ENCODE measurements around the gene PPP1R16B.

Gene PPP1R16B

GRCh38 chr20:38874460-38875174 is 69.1 kb downstream of the PPP1R16B start:
- no peak for DNase-seq (ENCODE audit: low read depth in 1 of 2, low spot score in 1 of 2)

GRCh38 chr20:38875175-38875993 is 69.9 kb downstream of the PPP1R16B start:
- DNase-seq (ENCODE audit: low read depth in 1 of 2, low spot score in 1 of 2) = peak; percentile 29 to 49

- no peak for DNase-seq (ENCODE audit: low read depth in 1 of 2, low spot score in 1 of 2)
Observed at GRCh38 chr20:38877483-38877882, 72.0 kb downstream of the PPP1R16B start.

GRCh38 chr20:38878866-38879265 is 73.4 kb downstream of the PPP1R16B start:
- no peak for DNase-seq (ENCODE audit: low read depth in 1 of 2, low spot score in 1 of 2)

GRCh38 chr20:38880952-38881735 is 75.6 kb downstream of the PPP1R16B start:
- DNase-seq (ENCODE audit: low read depth in 1 of 2, low spot score in 1 of 2) = no peak

- no peak for DNase-seq (ENCODE audit: low read depth in 1 of 2, low spot score in 1 of 2)
Observed at GRCh38 chr20:38881806-38882440, 76.4 kb downstream of the PPP1R16B start.

GRCh38 chr20:38882600-38882999 is 77.1 kb downstream of the PPP1R16B start:
- no peak for DNase-seq (ENCODE audit: low read depth in 1 of 2, low spot score in 1 of 2)

- no peak for DNase-seq (ENCODE audit: low read depth in 1 of 2, low spot score in 1 of 2)
Observed at GRCh38 chr20:38883081-38883980, 77.8 kb downstream of the PPP1R16B start.

GRCh38 chr20:38883981-38884733 is 78.7 kb downstream of the PPP1R16B start:
- no peak for DNase-seq (ENCODE audit: low read depth in 1 of 2, low spot score in 1 of 2)

GRCh38 chr20:38885357-38885756 is 79.9 kb downstream of the PPP1R16B start:
- DNase-seq (ENCODE audit: low read depth in 1 of 2, low spot score in 1 of 2) = no peak

GRCh38 chr20:38888059-38888831 is 82.7 kb downstream of the PPP1R16B start:
- no peak for DNase-seq (ENCODE audit: low read depth in 1 of 2, low spot score in 1 of 2)

- DNase-seq (ENCODE audit: low read depth in 1 of 2, low spot score in 1 of 2) = no peak
Observed at GRCh38 chr20:38889050-38889449, 83.6 kb downstream of the PPP1R16B start.

- DNase-seq (ENCODE audit: low read depth in 1 of 2, low spot score in 1 of 2) = no peak
Observed at GRCh38 chr20:38889792-38890496, 84.4 kb downstream of the PPP1R16B start.

- no peak for DNase-seq (ENCODE audit: low read depth in 1 of 2, low spot score in 1 of 2)
Observed at GRCh38 chr20:38890497-38890818, 85.0 kb downstream of the PPP1R16B start.

- DNase-seq (ENCODE audit: low read depth in 1 of 2, low spot score in 1 of 2) = no peak
Observed at GRCh38 chr20:38892091-38892981, 86.8 kb downstream of the PPP1R16B start.

- DNase-seq (ENCODE audit: low read depth in 1 of 2, low spot score in 1 of 2) = no peak
Observed at GRCh38 chr20:38893056-38893564, 87.6 kb downstream of the PPP1R16B start.

GRCh38 chr20:38893565-38894090 is 88.1 kb downstream of the PPP1R16B start:
- DNase-seq (ENCODE audit: low read depth in 1 of 2, low spot score in 1 of 2) = peak; percentile 71 to 75
